GM19467 (cell line): ENCODE results near the gene STUB1.

Source experiments
- ATAC-seq: cut with Tn5 transposase; IDR thresholded peaks from one replicate; pipeline ENCODE4 v1.9.1; 2021; ENCODE audit warnings: mild to moderate bottlenecking, moderate library complexity; ENCODE audit not compliant: unreplicated experiment

Gene STUB1

DNA sequence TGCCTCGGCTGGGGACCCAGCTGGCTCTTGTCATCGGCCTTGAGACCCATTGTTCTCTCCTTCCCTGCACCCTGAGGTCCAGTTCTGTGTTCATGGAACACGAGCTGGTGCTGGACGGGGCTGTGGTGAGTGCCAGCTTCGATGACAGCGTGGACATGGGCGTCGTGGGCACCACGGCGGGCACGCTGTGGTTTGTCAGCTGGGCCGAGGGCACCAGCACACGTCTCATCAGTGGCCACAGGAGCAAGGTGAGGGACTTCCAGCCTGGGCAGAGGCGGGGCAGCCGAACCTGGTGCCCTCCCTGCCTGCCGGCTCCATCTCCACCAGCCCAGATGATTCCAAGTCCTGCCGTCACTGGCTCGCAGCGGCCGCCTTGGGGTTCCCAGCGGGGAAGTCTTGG, 17.6 kb upstream of the STUB1 start:
- no peak for ATAC-seq

DNA sequence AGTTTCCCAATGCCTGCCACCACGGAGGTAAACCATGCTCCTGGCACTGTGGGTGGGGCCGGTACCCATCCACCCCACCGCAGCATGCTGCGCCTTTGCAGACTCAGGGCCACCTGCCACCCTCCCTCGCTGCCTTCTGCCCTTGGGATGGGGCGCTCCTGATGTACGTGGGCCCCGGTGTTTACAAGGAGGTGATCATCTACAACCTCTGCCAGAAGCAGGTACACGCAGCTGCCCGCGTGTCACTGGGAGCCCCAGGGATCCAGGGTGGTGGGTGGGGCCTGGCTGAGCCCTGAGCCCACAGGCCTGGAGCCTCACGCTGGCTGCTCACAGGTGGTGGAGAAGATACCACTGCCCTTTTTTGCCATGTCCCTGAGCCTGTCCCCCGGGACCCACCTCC, 13.6 kb upstream of the STUB1 start:
- ATAC-seq = no peak

DNA sequence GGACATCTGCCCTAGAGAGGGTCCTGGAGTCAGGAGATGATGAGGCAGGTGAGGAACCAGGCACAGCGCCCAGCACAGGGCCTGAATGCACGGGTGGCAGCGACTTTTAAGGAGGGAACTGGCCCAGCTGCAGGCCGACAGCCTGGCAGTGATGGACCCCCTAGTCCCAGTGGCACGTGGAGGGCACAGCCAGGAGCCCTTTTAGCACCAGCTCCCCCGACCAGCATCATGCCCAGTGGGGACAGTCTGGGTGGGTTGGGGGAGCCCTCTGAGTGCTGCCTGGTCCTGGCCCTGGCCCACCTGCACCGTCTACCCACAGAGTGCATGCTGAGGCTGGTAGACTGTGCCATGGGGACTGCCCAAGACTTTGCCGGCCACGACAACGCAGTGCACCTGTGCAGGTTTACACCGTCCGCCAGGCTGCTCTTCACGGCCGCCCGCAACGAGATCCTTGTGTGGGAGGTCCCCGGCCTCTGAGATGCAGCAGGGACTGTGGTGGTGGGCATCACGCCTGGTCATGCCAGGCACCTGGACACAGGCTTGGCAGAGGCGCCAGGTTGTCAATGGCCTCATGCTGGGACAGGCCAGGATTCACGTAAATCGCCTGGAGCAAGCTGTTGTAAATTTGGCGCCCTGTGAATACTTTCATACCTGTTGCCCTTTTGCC, 13.0 kb upstream of the STUB1 start:
- no peak for ATAC-seq

DNA sequence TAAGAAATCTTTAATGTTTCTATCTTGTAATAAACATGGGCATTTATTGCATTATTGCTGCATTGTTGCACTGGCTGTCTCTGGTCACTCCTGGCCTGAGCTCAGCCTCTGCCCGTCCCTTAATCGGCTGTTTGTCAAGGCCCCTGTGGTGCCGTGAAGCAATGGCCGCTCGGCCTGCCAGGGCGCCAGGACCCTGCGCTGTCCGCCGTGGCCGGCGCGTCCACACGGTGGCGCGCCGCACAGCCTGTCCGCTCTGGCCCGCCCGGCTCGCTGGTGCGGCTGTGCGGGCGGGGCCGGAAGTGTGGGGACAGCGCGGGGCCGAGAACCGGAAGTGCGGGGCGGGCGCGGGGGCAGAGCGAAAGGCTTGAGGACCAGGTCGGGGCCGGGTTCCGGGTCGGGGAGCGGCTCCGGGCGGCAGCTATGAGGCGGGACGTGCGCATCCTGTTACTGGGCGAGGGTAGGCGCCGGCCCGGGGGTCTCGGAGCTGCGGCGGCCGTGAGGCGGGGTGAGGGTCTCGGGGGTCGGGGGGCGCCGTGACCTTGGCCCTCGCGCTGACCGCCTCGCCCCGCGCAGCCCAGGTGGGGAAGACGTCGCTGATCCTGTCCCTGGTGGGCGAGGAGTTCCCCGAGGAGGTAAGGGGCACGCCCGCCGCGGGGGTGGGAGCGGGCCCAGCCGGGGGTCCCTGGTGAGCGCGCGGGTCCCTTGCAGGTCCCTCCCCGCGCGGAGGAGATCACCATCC, 12.3 kb upstream of the STUB1 start, which contains the start of gene RHOT2:
Gene RHOT2, plus strand, starts transcription at position 353 of the 739 bp plus-strand sequence. Its CDS starts 68 bp downstream, at position 421.
- peak; percentile 79 for ATAC-seq

DNA sequence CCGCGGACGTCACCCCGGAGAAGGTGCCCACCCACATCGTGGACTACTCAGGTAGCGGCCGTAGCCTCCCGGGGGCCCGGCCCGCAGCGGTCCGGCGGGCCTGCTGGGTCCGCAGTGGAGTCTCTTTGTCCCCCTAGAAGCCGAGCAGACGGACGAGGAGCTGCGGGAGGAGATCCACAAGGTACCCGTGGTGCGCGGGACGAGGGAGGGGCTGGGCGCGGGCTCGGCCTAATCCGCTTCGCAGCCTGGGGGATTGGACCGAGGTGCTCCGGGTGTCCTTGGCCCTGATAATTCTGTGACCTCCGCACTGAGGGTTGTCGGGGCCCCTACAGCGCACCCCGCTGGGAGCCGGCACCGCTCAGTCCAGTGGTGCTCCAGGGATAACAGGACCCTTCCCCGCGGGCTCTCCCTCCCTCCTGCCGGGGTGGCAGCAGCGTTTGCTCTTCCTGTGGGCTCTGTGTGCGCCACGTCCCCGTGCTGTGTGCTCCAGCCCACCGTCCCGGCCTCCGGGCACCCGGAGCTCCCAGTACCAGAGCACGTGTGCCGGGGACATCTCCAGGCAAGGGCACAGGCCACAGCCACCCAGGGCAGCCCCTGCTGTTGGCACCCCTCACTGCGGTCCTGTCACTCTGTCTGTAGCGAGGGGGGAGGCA, 11.6 kb upstream of the STUB1 start:
- peak; percentile 2 for ATAC-seq

DNA sequence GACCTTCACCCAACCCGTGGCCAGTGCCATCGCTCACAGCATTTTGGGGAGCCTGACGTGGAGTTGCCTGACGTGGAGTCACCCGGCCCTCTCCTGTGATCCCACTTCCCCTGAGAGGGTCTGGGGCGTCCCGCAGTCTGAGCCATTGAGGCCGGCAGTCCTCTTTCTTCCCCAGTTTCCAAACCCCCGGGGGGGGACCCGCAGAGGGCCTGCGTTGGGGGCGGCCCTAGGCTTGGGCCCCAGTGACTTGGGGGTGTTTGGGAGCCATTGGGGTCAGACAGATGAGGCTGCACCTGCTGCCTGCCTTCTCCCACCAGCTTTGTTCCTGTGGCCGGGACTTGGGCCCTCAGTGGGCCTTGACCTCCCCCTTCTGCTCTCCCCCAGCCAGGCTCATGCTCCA, 10.5 kb upstream of the STUB1 start:
- ATAC-seq = no peak

DNA sequence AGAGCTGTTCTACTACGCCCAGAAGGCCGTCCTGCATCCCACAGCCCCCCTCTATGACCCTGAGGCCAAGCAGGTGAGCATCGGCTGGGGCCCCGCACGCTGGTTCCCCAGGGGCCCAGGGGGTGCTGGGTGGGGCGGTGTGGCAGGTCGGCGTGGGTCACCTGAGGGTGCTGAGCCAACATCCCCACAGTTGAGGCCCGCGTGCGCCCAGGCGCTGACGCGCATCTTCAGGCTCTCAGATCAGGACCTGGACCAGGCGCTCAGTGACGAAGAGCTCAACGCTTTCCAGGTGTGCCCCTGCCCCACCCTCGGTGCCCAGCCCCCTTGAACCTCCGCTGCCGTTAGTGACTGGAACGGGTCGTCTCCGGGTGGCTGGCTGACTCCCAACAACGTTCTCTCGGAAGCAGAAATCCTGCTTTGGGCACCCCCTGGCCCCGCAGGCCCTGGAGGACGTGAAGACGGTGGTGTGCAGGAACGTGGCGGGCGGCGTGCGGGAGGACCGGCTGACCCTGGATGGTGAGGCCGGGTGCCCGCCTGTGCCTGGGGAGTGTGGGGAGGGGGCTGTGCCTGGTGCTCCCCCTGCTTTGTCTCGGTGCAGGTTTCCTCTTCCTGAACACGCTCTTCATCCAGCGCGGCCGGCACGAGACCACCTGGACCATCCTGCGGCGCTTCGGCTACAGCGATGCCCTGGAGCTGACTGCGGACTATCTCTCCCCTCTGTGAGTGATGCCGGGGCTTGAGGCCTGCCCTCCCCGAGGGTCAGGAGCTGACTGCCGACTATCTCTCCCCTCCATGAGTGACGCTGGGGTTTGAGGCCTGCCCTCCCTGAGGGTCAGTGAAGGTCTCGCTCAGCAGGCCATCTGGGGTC, 9.5 kb upstream of the STUB1 start:
- no peak for ATAC-seq

DNA sequence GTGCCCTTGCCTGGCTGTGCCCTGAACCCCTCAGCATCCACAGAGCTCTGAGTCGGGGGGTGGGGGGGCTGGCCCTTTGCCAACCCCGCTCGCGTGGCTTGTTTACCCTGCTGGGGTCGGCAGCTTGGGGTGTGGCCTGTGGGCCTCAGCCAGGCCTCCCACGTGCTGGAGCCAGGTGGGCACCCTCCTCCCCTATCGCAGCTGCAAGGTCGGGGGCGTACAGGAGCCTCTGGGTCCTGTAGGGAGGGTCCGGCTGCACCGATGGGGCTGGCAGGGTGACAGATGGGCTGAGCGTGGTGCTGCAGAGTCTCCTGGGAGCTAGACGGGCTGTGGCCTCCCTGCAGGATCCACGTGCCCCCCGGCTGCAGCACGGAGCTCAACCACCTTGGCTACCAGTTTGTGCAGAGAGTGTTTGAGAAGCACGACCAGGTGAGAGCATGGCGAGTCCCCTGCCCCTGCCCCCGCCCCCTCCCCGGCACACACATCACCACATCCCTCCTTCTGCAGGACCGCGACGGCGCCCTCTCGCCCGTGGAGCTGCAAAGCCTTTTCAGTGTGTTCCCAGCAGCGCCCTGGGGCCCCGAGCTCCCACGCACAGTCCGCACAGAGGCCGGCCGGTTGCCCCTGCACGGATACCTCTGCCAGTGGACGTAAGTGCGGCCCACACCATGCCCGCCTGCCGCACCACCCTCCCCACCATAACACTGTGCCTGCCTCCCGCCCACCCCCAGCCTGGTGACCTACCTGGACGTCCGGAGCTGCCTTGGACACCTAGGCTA, 8.7 kb upstream of the STUB1 start:
- no peak for ATAC-seq

DNA sequence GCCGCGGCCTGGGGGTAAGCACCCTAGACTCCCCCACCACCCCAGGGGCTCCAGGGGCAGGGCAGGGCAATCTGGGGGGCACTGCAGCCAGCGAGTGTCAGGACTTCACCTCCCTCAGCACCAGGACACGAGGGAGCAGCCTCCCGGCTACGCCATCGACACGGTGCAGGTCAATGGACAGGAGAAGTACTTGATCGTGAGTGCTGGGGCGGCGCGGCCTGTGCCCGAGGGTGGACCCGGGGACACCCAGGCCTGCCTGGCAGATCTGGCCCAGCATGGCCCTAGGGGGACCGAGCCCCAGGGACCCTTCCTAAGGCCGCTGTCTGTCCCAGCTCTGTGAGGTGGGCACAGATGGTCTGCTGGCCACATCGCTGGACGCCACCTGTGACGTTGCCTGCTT, 7.8 kb upstream of the STUB1 start:
- ATAC-seq = no peak

DNA sequence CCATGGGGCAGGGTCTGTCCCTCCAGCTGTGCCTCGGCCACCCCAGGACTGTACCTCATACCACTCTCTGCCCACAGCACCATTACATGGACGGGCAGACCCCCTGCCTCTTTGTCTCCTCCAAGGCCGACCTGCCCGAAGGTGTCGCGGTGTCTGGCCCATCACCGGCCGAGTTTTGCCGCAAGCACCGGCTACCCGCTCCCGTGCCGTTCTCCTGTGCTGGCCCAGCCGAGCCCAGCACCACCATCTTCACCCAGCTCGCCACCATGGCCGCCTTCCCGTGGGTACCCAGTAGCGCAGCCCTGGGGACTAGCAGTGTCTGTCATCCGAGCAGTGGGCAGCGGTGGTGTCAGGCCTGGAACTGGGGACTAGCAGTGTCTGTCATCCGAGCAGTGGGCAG, 7.4 kb upstream of the STUB1 start:
- no peak for ATAC-seq

DNA sequence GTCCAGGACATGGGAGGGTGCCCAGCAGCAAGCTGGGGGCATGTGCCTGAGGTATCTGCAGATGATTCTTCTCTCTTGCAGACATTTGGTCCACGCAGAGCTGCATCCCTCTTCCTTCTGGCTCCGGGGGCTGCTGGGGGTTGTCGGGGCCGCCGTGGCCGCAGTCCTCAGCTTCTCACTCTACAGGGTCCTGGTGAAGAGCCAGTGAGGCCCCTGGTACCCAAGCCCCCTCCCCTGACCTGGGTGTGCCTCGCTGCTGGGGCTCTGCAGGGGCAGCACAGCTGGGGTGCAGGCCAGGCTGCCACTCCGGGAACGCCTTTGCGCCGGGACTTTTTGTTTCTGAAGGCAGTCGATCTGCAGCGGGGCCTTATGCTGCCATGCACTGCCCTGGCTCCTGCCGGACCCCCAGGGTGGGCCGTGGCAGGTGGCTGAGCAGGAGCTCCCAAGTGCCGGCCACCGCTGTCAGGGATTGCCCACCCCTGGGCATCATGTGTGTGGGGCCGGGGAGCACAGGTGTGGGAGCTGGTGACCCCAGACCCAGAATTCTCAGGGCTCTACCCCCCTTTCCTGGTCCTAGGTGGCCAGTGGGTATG, 6.7 kb upstream of the STUB1 start:
- ATAC-seq = no peak

DNA sequence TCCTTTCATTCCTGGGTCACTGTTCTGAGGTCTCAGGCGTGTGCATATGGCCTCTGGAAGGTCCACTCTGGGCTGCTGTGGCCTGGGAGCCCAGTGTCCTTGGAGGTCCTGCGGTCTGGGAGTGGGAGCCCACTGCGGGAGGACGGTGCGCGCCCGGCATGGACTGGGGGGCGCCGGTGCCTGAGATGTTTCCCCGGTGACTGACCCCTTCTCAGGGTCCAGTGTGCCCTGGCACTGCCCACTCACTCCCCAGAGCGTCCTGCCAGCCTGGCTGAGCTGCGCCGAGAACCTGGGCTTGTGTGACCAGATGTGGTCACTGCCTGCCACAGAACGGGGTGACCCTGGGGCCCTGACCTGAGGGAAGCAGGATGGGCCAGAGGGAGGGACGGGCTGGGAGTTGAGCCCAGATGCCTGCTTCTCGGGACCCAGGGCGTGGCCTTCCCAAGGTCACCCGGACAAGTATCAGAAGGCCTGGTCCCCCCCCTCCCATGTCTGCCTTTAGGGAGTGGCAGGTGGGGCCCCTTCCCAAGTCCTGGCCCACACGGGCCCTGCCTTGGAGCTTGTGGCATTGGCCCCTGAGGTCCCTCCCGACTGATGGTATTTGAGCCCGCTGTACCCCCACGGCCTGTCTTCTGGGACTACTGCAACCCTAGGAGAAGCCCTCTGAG, 5.9 kb upstream of the STUB1 start:
- ATAC-seq = no peak

DNA sequence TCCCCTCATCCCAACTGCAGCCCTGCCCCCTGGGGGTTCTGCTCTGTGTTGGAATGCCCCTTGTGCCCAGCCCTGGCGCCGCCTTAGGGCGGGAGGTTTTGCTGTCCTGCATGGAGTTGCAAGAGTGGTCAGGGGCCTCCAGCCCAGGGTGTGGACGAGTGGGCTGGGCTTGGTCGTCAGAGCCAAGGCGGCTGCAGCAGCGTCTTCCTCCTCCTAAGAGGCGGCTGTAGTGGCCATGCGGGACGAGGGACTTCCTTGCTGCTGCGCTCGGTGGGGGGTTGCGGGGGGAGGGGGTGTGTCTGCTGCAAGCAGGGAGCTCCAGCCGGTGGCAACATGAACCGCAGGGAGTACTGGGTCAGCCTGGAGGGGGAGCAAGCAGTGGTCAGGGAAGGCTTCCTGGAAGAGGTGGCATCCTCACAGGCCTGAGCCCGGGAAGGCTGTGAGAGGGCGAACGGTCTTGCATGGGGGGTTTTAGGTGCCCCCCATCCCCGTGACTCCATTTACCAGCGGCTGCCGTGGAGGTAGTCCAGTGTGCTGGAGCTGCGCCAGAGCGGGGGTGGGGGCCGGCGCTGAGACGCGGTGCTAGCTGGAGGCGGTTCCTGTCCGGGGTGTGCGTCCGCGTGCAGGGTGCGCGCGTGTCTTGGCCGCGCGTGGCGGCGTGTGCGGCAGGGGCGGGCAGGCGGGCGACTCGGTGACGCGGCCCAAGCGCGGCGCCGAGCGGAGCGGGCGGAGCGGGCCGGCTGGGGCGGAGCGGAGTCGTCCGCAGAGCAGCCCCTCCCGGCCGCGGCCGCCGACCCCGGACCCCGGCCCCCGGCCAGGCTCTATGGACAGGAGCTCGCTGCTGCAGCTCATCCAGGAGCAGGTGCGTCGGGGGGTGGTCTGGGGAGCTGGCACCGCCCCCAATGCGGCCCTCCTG, 5.0 kb upstream of the STUB1 start, which contains the start of gene RHBDL1:
Gene RHBDL1, plus strand, starts transcription at position 704 of the 916 bp plus-strand sequence. Its CDS starts 120 bp downstream, at position 824.
- ATAC-seq = no peak

DNA sequence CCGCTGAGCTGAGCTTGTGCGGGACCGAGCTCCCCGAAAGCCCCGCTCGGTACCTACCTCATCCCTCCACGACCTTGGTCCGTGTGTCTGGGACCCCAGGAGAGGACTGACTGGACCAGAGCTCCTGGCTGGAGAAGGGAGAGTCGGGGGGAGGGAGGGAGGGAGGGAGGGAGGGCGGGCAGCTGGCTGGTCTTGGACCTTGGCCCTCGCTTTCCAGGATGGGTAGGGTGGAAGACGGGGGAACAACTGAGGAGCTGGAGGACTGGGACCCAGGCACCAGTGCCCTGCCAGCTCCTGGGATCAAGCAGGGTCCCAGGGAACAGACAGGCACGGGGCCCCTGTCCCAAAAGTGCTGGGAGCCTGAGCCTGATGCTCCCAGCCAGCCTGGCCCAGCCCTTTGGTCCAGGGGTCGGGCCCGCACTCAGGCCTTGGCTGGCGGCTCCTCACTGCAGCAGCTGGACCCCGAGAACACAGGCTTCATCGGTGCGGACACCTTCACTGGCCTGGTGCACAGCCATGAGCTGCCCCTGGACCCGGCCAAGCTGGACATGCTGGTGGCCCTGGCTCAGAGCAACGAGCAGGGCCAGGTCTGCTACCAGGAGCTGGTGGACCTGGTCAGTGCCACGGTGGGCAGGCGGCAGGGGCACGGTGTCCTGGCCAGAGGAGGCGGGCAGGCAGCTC, 4.2 kb upstream of the STUB1 start:
- no peak for ATAC-seq

DNA sequence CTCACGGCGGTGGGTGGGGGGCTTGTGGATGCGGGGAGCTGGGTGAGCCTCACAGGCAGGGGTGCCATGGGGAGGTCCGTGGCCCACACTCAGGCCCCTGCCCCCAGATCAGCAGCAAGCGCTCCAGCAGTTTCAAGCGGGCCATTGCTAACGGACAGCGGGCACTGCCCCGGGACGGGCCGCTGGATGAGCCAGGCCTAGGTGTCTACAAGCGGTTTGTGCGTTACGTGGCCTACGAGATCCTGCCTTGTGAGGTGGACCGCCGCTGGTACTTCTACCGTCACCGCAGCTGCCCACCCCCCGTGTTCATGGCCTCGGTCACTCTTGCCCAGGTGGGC, 3.7 kb upstream of the STUB1 start:
- ATAC-seq = no peak

DNA sequence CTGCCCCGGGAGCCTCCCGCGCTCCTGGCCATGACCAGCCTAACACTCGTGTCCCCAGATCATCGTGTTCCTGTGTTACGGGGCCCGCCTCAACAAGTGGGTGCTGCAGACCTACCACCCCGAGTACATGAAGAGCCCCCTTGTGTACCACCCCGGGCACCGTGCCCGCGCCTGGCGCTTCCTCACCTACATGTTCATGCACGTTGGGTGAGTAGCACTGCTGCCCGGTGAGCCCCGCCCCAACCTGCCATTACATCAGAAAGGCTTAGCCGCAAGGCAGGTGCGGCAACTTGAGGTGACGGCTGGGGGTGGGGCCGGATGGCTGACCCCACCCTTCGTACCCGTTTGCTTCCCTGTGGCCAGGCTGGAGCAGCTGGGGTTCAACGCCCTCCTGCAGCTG, 3.3 kb upstream of the STUB1 start:
- no peak for ATAC-seq

DNA sequence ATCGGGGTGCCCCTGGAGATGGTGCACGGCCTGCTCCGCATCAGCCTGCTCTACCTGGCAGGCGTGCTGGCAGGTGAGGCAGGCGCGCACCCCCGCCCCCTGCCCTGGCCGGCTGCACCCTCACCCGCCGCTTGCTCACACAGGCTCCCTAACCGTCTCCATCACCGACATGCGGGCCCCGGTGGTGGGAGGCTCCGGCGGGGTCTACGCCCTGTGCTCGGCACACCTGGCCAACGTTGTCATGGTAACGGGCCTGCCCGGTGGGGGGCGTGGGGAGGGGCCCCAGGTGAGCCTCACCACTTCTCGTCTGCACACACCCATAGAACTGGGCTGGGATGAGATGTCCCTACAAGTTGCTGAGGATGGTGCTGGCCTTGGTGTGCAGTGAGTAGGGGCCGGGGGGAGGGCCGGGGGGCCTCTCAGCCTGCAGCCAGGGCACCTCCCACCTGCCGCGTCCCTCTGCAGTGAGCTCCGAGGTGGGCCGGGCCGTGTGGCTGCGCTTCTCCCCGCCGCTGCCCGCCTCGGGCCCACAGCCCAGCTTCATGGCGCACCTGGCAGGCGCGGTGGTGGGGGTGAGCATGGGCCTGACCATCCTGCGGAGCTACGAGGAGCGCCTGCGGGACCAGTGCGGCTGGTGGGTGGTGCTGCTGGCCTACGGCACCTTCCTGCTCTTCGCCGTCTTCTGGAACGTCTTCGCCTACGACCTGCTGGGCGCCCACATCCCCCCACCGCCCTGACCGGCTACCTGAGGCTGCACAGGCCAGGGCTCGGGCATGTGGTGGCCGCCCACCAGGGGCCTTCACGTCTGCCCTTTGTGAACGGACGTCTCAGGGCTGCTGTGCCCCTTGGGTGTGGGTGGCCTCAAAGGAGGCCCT, 2.7 kb upstream of the STUB1 start:
- no peak for ATAC-seq
